ENCODE data around the gene TTC13.

The TTC13 gene

DNA sequence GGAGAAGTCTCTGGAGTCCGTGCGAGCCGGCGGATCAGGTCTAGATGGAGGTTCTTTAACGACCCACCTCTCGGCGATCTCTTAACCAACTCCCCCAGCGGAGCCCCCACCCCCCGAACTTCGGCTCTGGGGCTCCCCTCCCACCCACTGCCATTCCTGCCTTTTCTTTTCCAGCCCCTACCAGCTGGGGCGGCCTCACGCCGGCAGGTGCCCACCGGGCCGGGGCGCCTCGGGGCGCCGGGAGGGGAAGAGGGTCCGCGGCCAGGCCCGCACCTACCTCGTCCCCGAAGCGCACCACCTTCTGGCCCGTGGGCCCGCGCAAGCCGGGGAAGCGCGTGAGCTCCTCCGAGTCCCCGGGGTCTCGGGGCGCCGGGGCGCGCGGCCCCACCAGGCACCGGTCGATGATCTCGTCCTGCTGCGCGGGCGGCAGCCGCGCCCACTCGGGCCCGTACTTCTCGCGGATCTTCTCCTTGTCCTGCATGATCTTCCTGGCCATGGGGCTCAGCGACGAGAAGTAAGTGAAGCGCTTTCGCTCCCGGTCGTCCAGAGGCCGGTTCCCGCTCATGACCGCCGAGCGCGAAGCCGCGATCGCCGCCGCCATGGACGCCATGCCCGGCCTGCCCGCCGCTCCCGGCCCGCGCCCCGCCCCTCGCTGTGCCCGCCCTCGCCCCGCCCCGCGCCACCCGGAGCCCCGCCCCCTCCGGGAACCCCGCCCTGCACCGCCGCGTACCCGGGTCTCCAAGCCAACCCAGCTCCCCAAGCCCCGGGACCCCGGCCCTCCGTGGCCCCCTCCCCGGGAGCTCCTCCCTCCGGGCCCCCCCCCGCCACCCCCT, 110.5 kb downstream of the TTC13 start, which contains the start of gene C1orf198:
Gene C1orf198 (minus strand): TSS at position 619 of the 833 bp plus-strand sequence. CDS start 9 bp downstream, at position 610.
- DNase-seq: no peak

DNA sequence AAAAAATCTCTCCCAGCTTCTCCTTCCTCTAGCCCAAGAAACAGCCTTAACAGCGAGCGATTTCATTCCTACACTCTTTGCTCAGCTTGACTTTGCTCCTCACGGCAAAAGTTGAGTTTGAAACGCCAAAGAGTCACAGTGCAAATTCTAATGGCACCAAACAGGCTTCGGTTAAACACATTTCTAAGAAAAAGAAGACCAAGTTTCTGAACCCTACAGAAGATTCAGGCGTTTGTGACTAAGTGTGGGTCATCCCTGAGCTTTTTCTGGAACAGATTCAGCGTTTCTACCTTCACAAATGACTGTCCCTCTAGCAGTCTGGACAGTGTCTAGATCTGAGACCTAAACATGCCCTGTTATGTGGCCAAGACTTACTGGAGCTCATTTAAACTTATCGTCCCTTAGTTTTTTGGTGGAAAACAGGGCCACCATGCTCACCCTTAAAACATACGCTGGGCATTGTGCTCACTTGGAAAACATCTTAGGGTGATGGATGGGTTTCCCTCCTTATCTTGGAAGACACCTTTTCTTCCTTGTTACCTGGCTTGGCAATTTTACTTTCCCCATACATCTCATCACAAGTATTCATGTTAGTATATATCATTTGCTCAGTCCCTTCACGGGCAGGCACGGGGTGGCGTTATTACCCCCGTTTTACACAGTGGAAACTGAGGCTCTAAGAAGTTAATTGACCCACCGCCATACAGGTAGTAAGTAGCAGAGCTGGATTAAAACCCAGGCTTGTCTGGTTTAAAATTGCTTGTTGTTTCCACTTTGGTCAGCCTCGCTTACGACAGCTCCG, 111.4 kb downstream of the TTC13 start:
- no peak for DNase-seq

DNA sequence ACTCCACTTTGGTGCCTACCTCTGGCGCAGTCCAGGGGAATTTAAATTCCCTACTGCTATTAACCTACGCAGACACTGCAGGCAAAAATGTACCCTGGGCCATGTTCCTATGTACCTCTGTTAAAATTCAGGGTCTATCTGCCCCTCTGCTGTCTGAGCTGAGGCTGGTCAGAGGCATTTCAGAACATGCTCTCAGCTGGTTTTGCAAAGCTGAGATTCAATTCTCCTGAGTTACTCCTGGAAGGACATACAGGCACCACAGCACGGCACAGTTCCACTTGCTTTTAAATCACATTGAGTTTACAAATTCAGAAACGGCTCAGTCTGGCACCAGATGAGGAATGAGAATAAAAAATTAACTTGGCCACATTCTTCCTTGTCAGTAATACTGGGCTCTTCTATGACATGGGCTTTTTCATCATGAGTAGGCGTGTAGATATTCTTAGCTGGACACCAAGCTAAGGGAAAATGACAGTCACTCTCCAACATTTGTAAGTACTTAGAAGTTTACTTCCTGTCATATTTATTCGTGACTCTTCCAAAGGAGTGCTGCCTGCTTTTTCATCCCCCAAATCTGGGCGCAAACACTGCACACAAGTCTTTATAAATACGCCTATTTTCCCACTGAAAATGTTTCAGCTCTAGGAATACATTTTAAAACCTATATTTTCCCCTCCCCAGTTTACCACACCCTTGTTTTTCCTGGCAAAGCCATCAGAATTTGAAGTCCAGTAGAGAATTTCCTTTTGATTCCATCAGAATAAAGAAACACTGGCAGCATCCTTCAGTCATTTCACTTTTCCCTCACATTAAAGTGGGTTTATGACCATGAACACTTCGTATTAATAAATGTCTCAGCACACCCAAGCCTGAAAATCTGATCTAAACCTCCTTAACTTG, 112.2 kb downstream of the TTC13 start:
- no peak for DNase-seq

DNA sequence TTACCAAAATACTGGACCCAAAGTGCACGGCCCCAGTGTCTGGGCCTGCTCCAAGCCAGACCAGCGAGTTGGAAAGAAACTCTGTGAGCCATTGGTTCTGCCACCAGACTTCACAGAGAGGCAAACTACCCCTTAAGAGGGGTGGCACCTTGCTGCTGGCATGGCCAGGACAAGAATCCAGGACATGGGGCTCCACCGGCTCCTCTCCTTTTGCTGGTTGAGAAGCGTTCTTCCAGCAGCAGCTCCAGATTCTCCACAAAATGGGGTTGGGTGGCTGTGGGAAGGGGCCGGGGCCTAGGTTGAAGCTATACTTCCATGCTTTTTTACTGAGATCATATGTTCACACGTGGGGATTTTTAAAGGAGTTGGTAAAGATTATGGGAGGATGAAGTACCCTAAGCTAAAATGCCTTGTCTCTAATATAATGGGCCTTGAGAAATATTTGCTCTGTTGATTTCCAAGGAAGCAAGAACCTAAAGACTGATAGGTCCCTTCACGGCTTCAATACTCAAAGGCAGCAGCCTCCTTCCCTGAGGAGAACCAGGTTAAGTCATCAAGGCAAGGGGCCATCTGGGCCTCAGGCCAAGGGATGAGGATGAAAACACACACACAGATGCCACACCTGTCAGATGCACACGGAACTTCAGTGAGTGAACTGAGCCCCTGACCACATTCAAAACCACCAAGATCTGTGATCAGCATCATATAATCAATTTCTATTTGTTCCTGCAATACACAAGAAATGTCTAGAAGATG, 113.4 kb downstream of the TTC13 start:
- no peak for DNase-seq

DNA sequence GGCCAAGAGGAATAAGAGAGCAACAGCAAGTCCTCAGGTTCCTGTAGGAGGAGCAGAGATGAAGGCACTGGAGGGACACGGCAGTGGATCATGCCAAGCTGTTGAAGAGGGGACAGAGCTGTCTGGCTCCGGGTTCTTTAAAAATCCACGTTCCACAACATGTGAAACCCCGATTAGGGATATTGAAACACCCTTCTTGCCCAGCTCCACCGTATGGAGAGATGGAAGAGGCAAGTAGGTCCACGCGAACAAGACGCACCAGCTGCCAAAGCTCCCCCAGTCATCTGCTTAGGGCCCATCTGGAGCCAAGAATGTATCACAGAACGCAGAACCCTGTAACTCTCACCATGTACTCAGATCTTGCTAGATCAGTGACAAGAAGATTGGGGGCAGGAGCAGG, 114.2 kb downstream of the TTC13 start:
- no peak for DNase-seq

DNA sequence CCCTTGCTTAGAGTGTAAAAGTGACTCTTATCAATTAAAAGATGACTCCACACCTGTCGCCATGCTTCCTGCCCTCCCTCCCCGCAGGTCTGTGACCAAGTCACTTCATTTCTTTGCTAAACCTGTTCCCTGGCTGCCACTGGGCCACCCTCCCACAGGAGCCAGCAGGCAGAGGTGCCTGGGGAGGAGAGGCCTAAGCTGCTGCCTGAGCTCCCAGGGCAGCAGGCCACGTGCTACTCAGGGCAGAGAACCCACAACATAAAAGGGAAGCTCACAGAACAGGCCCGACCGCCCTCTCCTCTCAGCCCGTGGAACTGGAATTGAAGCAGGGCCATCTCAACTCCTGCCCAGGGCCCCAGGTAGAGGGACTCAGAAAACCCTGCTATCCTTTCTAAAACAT, 115.2 kb downstream of the TTC13 start:
- DNase-seq: no peak

DNA sequence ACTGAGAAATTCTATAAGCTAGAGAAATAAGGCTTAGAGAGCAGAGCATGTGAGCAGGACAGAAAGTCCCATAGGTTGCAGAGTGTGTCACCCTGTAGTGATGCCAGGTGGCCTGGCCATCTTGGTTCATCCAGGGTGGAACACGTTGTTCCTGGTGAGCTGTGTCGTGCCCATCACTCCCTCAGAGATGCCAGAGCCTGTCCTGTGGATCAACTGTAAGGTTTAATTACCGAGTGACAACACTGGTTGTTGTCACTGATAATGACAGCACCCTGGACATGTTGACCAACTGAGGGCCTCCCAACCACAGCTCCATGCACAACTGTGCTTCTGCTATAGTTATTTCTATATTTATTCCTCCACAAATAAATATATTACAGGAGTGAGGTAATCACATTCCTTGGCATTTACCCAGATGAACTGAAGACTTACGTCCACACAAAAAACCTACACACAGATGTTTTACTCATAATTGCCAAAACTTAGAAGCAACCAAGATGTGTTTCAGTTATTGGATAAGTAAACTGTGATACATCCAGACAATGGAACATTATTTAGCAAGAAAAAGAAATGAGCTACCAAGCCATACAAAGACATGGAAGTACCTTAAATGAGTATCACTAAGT, 116.6 kb downstream of the TTC13 start:
- no peak for DNase-seq

DNA sequence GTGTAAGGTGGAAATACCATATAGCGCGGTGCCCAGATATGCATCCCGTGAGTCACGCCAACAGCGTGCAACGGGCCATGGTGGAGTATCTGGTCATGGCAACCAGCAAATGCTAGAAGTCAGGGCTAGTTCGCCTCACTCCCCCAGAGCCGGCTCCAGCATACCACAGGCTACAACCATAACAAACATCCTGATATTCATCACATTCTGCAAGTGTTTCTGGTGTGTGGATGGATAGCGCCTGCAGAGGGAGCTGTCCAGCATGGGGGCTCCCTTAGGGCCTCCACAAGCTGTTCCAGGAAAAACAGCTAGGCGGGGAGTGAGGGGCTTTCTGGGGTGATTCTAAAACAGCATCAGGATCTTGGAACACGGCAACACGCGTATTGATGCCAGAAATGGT, 117.2 kb downstream of the TTC13 start:
- no peak for DNase-seq

DNA sequence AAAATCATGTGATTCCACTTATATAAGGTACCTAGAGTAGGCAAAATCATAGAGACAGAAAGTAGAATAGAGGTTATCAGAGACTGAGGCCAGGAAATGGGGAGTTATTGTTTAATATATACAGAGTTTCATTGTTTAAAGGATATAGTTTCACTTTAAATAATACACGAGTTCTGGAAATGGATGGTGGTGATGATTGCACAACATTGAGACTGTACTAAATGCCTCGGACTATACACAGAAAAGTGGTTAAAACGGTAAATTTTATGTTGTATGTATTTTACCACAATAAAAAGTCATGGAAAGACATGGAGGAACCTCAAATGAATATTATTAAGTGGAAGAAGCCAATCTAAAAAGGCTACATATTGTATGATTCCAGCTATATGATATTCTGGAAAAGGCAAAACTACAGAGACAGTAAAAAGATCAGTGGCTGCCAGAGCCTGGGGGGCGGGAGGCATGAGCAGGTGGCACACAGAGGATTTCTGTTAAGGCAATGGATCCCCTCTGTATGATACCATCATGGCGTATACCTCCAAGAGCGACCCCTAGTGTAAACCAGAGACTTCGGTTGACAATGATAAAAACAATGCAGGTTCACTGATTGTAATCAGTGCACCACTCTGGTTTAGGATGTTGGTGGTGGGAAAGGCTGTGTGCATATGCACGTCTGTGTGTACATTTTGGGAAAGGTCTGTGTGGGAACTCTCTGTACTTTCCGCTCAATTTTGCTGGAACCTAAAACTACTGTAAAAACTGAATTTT, 117.9 kb downstream of the TTC13 start:
- DNase-seq: no peak

DNA sequence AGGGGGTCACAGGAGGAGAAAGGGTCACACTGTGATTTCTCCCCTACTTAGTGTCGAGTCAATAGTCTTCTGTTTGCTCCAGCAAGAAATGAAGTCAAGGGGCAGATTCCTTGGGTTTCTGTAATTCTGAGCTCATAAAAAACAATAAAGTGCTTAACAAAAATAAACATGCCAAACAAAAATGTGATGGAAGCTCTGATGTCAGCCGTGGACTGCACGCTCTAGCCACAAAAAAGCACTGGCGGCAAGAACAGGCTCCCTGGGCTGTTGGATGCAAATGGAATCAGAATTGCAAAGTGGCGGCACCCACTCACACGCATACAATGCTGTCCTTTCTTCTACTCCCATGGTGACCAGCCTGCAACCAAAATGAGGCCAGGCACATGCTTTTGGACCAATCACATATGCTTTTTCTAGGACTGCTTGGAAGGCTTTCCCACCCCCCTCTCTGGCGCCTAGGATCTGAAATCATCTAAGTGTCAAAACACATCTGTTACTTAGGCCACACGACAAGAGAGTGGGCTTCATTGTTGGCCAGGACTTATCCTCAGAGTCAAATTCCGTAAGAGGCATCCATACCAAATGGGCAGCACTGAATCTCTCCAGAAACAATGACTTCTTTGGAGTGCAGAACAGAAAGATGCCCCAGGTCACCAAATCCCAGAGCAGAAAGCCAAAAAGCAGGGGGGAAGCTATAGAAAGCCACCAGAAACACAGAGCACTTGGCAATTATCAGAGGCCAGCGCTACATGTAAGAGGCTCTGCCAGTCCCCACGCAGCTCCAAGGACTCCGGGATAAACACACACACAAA, 119.5 kb downstream of the TTC13 start:
- DNase-seq: no peak

DNA sequence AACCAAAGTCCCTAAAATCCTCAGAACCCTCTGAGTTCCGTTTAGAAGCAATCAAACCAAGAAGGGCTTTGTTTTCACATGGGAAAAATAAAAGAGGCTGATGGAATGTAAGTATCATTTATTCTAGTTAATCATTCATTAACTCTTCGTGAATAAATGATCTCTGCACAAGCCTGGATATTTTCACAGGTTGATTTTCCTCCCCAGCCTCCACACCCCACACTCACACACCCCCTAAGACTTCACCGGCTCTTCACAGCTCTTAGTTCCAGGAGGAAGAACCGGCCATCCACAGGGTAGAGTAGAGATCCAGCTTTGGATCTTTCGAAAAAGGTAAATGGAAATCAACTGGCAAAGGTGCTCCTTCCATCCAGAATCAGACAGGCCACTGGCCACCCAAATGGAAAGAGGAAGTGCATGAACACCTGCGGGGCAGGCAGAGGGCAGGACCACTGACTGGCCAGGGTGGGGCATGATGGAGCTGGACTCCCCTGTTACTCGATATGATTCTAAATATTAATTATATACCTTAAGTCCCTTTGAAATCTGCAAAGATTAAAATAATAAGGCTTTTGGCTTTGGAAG, 120.3 kb downstream of the TTC13 start:
- no peak for DNase-seq

DNA sequence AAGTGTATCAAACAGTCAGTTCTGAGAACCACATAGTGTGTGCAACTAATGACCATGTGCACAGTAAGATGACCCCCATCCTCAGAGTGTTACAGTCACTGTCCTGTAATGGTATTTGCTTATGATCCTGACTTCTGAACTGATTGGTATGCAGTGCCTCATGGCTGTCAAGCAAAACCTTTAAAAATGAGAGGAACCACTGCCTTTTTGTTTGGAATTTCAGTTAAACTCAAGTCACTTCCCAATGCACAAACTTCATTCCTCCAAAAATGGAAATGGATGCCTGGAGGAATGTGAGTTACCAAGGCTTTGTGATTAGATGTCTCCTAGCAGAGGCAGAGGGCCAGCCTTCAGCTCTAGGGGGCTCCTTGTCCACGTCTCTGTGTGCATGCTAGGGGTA, 120.8 kb downstream of the TTC13 start:
- DNase-seq: no peak

DNA sequence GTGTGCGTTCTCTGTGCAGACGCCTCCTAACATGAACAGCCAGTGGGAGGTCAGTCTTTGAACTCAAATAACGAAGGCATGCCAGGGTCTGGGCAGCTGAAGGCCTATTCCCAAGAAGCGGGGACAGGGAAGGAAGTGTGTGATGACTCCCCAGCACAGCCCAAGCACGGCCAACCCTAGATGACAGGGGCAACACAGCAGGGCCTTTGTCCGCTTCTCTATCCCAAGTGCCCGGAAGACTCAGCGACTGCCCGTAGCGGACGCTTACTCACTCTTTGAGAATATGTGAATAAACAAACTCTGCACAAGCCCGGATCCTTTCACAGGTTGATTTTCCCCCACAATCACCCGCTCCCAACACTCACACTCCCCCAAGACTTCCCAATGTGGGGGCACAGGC, 121.6 kb downstream of the TTC13 start:
- DNase-seq: no peak

Measured in NCI-H446 treated with DMSO at 0.1 percent for 48 hours (cell line).